Measurements from ENCODE around the gene WNT11.

The WNT11 gene

GRCh38 chr11:76176463-76176862 is 29.8 kb downstream of the WNT11 start:
- Histone ChIP-seq H3K27me3 (ENCODE audit: control insufficient read depth in 2 of 2, insufficient read depth in 2 of 2, low read length in 2 of 2) (no peaks in the 10 kb centered on the region), H3K4me1 (ENCODE audit: control insufficient read depth in 2 of 2, insufficient read depth in 2 of 2, low read length in 2 of 2) (peaks cover 0 to 2% of the 10 kb centered on the region in 2 donors), H3K9me3 (ENCODE audit: control insufficient read depth in 2 of 2, low read length in 2 of 2) (no peaks in the 10 kb centered on the region), H3K36me3 (ENCODE audit: control insufficient read depth in 2 of 2, insufficient read depth in 2 of 2, low read length in 2 of 2) (no peaks in the 10 kb centered on the region), H3K4me3 (ENCODE audit: low read length in 2 of 2) (no peak overlapping the region), H3K9ac (ENCODE audit: low read depth in 1 of 2, low read length in 2 of 2) (no peak overlapping the region), H3K27ac (ENCODE audit: low read depth in 2 of 2, low read length in 2 of 2) (no peak overlapping the region)

GRCh38 chr11:76175783-76176182 is 30.5 kb downstream of the WNT11 start:
- Histone ChIP-seq H3K4me1 (ENCODE audit: control insufficient read depth in 2 of 2, insufficient read depth in 2 of 2, low read length in 2 of 2) (peaks cover 0 to 2% of the 10 kb centered on the region in 2 donors), H3K9me3 (ENCODE audit: control insufficient read depth in 2 of 2, low read length in 2 of 2) (no peaks in the 10 kb centered on the region), H3K4me3 (ENCODE audit: low read length in 2 of 2) (no peak overlapping the region), H3K36me3 (ENCODE audit: control insufficient read depth in 2 of 2, insufficient read depth in 2 of 2, low read length in 2 of 2) (no peaks in the 10 kb centered on the region), H3K27me3 (ENCODE audit: control insufficient read depth in 2 of 2, insufficient read depth in 2 of 2, low read length in 2 of 2) (no peaks in the 10 kb centered on the region), H3K27ac (ENCODE audit: low read depth in 2 of 2, low read length in 2 of 2) (no peak overlapping the region), H3K9ac (ENCODE audit: low read depth in 1 of 2, low read length in 2 of 2) (no peak overlapping the region)

- H3K36me3 ChIP-seq (ENCODE audit: control insufficient read depth in 2 of 2, insufficient read depth in 2 of 2, low read length in 2 of 2) = no peaks in the 10 kb centered on the region
- H3K4me3 ChIP-seq (ENCODE audit: low read length in 2 of 2) = no peak overlapping the region
- no peak overlapping the region for H3K9ac ChIP-seq (ENCODE audit: low read depth in 1 of 2, low read length in 2 of 2)
- no peaks in the 10 kb centered on the region for H3K9me3 ChIP-seq (ENCODE audit: control insufficient read depth in 2 of 2, low read length in 2 of 2)
- peaks cover 0 to 2% of the 10 kb centered on the region in 2 donors for H3K4me1 ChIP-seq (ENCODE audit: control insufficient read depth in 2 of 2, insufficient read depth in 2 of 2, low read length in 2 of 2)
- no peaks in the 10 kb centered on the region for H3K27me3 ChIP-seq (ENCODE audit: control insufficient read depth in 2 of 2, insufficient read depth in 2 of 2, low read length in 2 of 2)
- no peak overlapping the region for H3K27ac ChIP-seq (ENCODE audit: low read depth in 2 of 2, low read length in 2 of 2)
Observed at GRCh38 chr11:76174330-76174729, 32.0 kb downstream of the WNT11 start.

GRCh38 chr11:76173663-76174062 is 32.6 kb downstream of the WNT11 start:
- Histone ChIP-seq H3K27me3 (ENCODE audit: control insufficient read depth in 2 of 2, insufficient read depth in 2 of 2, low read length in 2 of 2) (no peaks in the 10 kb centered on the region), H3K27ac (ENCODE audit: low read depth in 2 of 2, low read length in 2 of 2) (no peak overlapping the region), H3K9ac (ENCODE audit: low read depth in 1 of 2, low read length in 2 of 2) (no peak overlapping the region), H3K4me3 (ENCODE audit: low read length in 2 of 2) (no peak overlapping the region), H3K4me1 (ENCODE audit: control insufficient read depth in 2 of 2, insufficient read depth in 2 of 2, low read length in 2 of 2) (peaks cover 0 to 2% of the 10 kb centered on the region in 2 donors), H3K36me3 (ENCODE audit: control insufficient read depth in 2 of 2, insufficient read depth in 2 of 2, low read length in 2 of 2) (no peaks in the 10 kb centered on the region), H3K9me3 (ENCODE audit: control insufficient read depth in 2 of 2, low read length in 2 of 2) (no peaks in the 10 kb centered on the region)

- Histone ChIP-seq H3K27ac (ENCODE audit: low read depth in 2 of 2, low read length in 2 of 2) (no peak overlapping the region), H3K4me1 (ENCODE audit: control insufficient read depth in 2 of 2, insufficient read depth in 2 of 2, low read length in 2 of 2) (peaks cover 0 to 2% of the 10 kb centered on the region in 2 donors)
Observed at GRCh38 chr11:76172583-76172982, 33.7 kb downstream of the WNT11 start.

GRCh38 chr11:76170468-76170867 is 35.8 kb downstream of the WNT11 start:
- Histone ChIP-seq H3K9me3 (ENCODE audit: control insufficient read depth in 2 of 2, low read length in 2 of 2) (no peaks in the 10 kb centered on the region), H3K36me3 (ENCODE audit: control insufficient read depth in 2 of 2, insufficient read depth in 2 of 2, low read length in 2 of 2) (no peaks in the 10 kb centered on the region), H3K9ac (ENCODE audit: low read depth in 1 of 2, low read length in 2 of 2) (no peak overlapping the region), H3K4me1 (ENCODE audit: control insufficient read depth in 2 of 2, insufficient read depth in 2 of 2, low read length in 2 of 2) (peaks cover 0 to 2% of the 10 kb centered on the region in 2 donors), H3K27me3 (ENCODE audit: control insufficient read depth in 2 of 2, insufficient read depth in 2 of 2, low read length in 2 of 2) (no peaks in the 10 kb centered on the region), H3K4me3 (ENCODE audit: low read length in 2 of 2) (no peak overlapping the region), H3K27ac (ENCODE audit: low read depth in 2 of 2, low read length in 2 of 2) (no peak overlapping the region)

More at GRCh38 chr11:76172583-76172982, 33.7 kb downstream of the WNT11 start:
- no peaks in the 10 kb centered on the region for H3K9me3 ChIP-seq (ENCODE audit: control insufficient read depth in 2 of 2, low read length in 2 of 2)
- H3K36me3 ChIP-seq (ENCODE audit: control insufficient read depth in 2 of 2, insufficient read depth in 2 of 2, low read length in 2 of 2) = no peaks in the 10 kb centered on the region
- H3K4me3 ChIP-seq (ENCODE audit: low read length in 2 of 2) = no peak overlapping the region
- H3K27me3 ChIP-seq (ENCODE audit: control insufficient read depth in 2 of 2, insufficient read depth in 2 of 2, low read length in 2 of 2) = no peaks in the 10 kb centered on the region
- no peak overlapping the region for H3K9ac ChIP-seq (ENCODE audit: low read depth in 1 of 2, low read length in 2 of 2)

- H3K27ac ChIP-seq (ENCODE audit: low read depth in 2 of 2, low read length in 2 of 2) = no peak overlapping the region
- no peak overlapping the region for H3K4me3 ChIP-seq (ENCODE audit: low read length in 2 of 2)
- peaks cover 0 to 2% of the 10 kb centered on the region in 2 donors for H3K4me1 ChIP-seq (ENCODE audit: control insufficient read depth in 2 of 2, insufficient read depth in 2 of 2, low read length in 2 of 2)
- no peaks in the 10 kb centered on the region for H3K27me3 ChIP-seq (ENCODE audit: control insufficient read depth in 2 of 2, insufficient read depth in 2 of 2, low read length in 2 of 2)
- H3K9me3 ChIP-seq (ENCODE audit: control insufficient read depth in 2 of 2, low read length in 2 of 2) = no peaks in the 10 kb centered on the region
- no peaks in the 10 kb centered on the region for H3K36me3 ChIP-seq (ENCODE audit: control insufficient read depth in 2 of 2, insufficient read depth in 2 of 2, low read length in 2 of 2)
- H3K9ac ChIP-seq (ENCODE audit: low read depth in 1 of 2, low read length in 2 of 2) = no peak overlapping the region
Observed at GRCh38 chr11:76169473-76169896, 36.8 kb downstream of the WNT11 start.

- Histone ChIP-seq H3K4me3 (ENCODE audit: low read length in 2 of 2) (no peak overlapping the region), H3K27me3 (ENCODE audit: control insufficient read depth in 2 of 2, insufficient read depth in 2 of 2, low read length in 2 of 2) (no peaks in the 10 kb centered on the region), H3K27ac (ENCODE audit: low read depth in 2 of 2, low read length in 2 of 2) (no peak overlapping the region), H3K4me1 (ENCODE audit: control insufficient read depth in 2 of 2, insufficient read depth in 2 of 2, low read length in 2 of 2) (no peaks in the 10 kb centered on the region), H3K9ac (ENCODE audit: low read depth in 1 of 2, low read length in 2 of 2) (no peak overlapping the region), H3K9me3 (ENCODE audit: control insufficient read depth in 2 of 2, low read length in 2 of 2) (no peaks in the 10 kb centered on the region), H3K36me3 (ENCODE audit: control insufficient read depth in 2 of 2, insufficient read depth in 2 of 2, low read length in 2 of 2) (no peaks in the 10 kb centered on the region)
Observed at GRCh38 chr11:76167590-76167989, 38.7 kb downstream of the WNT11 start.

- no peaks in the 10 kb centered on the region for H3K36me3 ChIP-seq (ENCODE audit: control insufficient read depth in 2 of 2, insufficient read depth in 2 of 2, low read length in 2 of 2)
- H3K4me1 ChIP-seq (ENCODE audit: control insufficient read depth in 2 of 2, insufficient read depth in 2 of 2, low read length in 2 of 2) = peaks cover 0 to 5% of the 10 kb centered on the region in 2 donors
- no peaks in the 10 kb centered on the region for H3K9me3 ChIP-seq (ENCODE audit: control insufficient read depth in 2 of 2, low read length in 2 of 2)
- H3K4me3 ChIP-seq (ENCODE audit: low read length in 2 of 2) = no peak overlapping the region
- H3K9ac ChIP-seq (ENCODE audit: low read depth in 1 of 2, low read length in 2 of 2) = no peak overlapping the region
- H3K27ac ChIP-seq (ENCODE audit: low read depth in 2 of 2, low read length in 2 of 2) = no peak overlapping the region
- H3K27me3 ChIP-seq (ENCODE audit: control insufficient read depth in 2 of 2, insufficient read depth in 2 of 2, low read length in 2 of 2) = no peaks in the 10 kb centered on the region
Observed at GRCh38 chr11:76166314-76166713, 40.0 kb downstream of the WNT11 start.

GRCh38 chr11:76164861-76165751 is 41.2 kb downstream of the WNT11 start:
- Histone ChIP-seq H3K36me3 (ENCODE audit: control insufficient read depth in 2 of 2, insufficient read depth in 2 of 2, low read length in 2 of 2) (no peaks in the 10 kb centered on the region), H3K4me1 (ENCODE audit: control insufficient read depth in 2 of 2, insufficient read depth in 2 of 2, low read length in 2 of 2) (peaks cover 0 to 5% of the 10 kb centered on the region in 2 donors), H3K27ac (ENCODE audit: low read depth in 2 of 2, low read length in 2 of 2) (no peak overlapping the region)

More at GRCh38 chr11:76164861-76165751, 41.2 kb downstream of the WNT11 start:
- Histone ChIP-seq H3K4me3 (ENCODE audit: low read length in 2 of 2) (no peak overlapping the region), H3K9me3 (ENCODE audit: control insufficient read depth in 2 of 2, low read length in 2 of 2) (no peaks in the 10 kb centered on the region), H3K27me3 (ENCODE audit: control insufficient read depth in 2 of 2, insufficient read depth in 2 of 2, low read length in 2 of 2) (no peaks in the 10 kb centered on the region), H3K9ac (ENCODE audit: low read depth in 1 of 2, low read length in 2 of 2) (no peak overlapping the region)
